ENCODE data around the gene OSBP2.

GRCh38 chr22:30890686-30891442 is 196.2 kb downstream of the OSBP2 start:
- TF ChIP-seq CTCF (conservative IDR thresholded peaks at IDR 0.05; ENCODE audit: low read length), result peak; percentile 82
- no peak for TF ChIP-seq EZH2phosphoT487 (IDR thresholded peaks at IDR 0.05; ENCODE audit: borderline replicate concordance)

Measured in Loucy (cell line).